GM12878 (cell line): ENCODE measurements around the gene TEC. TPM values are rescaled to one million over a fixed set of nuclear protein-coding genes. Genes with fewer than 3 reads are reported as not detected.

Source experiments
- ATAC-seq: fragments of 200-7000 bp; cut with Tn5 transposase; 3 replicates; pipeline ENCODE4 v1.9.1; 2020; ENCODE audit warnings: mild to moderate bottlenecking, moderate library complexity
- BruUV-seq: library from RNA; stranded (reverse); fragments of 400-500 nt; replicated peaks from 2 replicates; lab custom pipeline; 2021; lab: Mats Ljungman, UMichigan
- CTCF ChIA-PET: fragments of 300-600 bp; sonication (Branson Sonifier 250); formaldehyde crosslinking; extraction: SDS; loops from one replicate; lab custom pipeline; 2021; ENCODE audit warnings: inconsistent platforms; lab: Yijun Ruan, JAX
- POLR2A ChIA-PET: fragments of 350-600 bp; formaldehyde crosslinking; extraction: SDS; loops from one replicate; lab custom pipeline; 2021; ENCODE audit warnings: inconsistent platforms; lab: Charles Lee
- RAD21 ChIA-PET: fragments of 300-600 bp; sonication (Branson Sonifier 250); formaldehyde crosslinking; loops from one replicate; lab custom pipeline; 2023; ENCODE audit warnings: antibody characterized with exemption; ENCODE audit not compliant: unreplicated experiment; lab: Charles Lee
- SMC1A ChIA-PET: fragments of 300-600 bp; sonication (Branson Sonifier 250); formaldehyde crosslinking; loops from one replicate; lab custom pipeline; 2023; ENCODE audit not compliant: unreplicated experiment, uncharacterized antibody; lab: Charles Lee
- DNase-seq: peaks from one replicate; pipeline ENCODE4 v3.0.0-alpha.2; 2011; ENCODE audit warnings: low read depth, low spot score
- FAIRE-seq: peaks from 3 replicates; lab custom pipeline; 2011; peaks lifted over from hg19 to GRCh38; lab: Jason Lieb, UNC
- H2AFZ ChIP-seq: 2 replicates; pipeline ENCODE4 v1.6.0; 2011; ENCODE audit warnings: low read depth, low read length, control low read depth; ENCODE audit not compliant: control insufficient read depth
- H3K27ac ChIP-seq: 2 replicates; pipeline ENCODE4 v1.5.1; 2011; ENCODE audit warnings: control low read depth; ENCODE audit not compliant: control insufficient read depth, insufficient read depth
- H3K27me3 ChIP-seq, 2 experiments: replicated peaks in 1 of 2; 2 replicates each; pipeline versions ENCODE4 v1.6.0 to v1.6.1; 2011; ENCODE audit warnings: low read length in 1 of 2; ENCODE audit not compliant: control insufficient read depth in 2 of 2, insufficient read depth in 2 of 2
- H3K36me3 ChIP-seq, 2 experiments: 2 replicates each; pipeline ENCODE4 v1.5.1; 2011; ENCODE audit warnings: low read length in 1 of 2; ENCODE audit not compliant: control insufficient read depth in 2 of 2, insufficient read depth in 2 of 2
- H3K4me1 ChIP-seq: 2 replicates; pipeline ENCODE4 v1.6.1; 2011; ENCODE audit warnings: mild to moderate bottlenecking, low read length, moderate library complexity, mixed read lengths; ENCODE audit not compliant: control insufficient read depth, insufficient read depth
- H3K4me2 ChIP-seq: 2 replicates; pipeline ENCODE4 v1.6.0; 2011; ENCODE audit warnings: control low read depth; ENCODE audit not compliant: control insufficient read depth, insufficient read depth
- H3K4me3 ChIP-seq: fragments of 200-600 bp; sonication (generic); 2 replicates; pipeline ENCODE4 v1.5.1; 2016
- H3K79me2 ChIP-seq: 2 replicates; pipeline ENCODE4 v1.6.0; 2011; ENCODE audit warnings: low read length; ENCODE audit not compliant: control insufficient read depth, insufficient read depth
- H3K9ac ChIP-seq: 2 replicates; pipeline ENCODE4 v1.8.0; 2011; ENCODE audit warnings: low read length, control low read depth, mixed read lengths; ENCODE audit not compliant: control insufficient read depth, insufficient read depth
- H3K9me3 ChIP-seq: replicated peaks from 3 replicates; pipeline ENCODE4 v1.5.1; 2011; ENCODE audit warnings: mild to moderate bottlenecking, low read length; ENCODE audit not compliant: control insufficient read depth, insufficient read depth
- H4K20me1 ChIP-seq: 2 replicates; pipeline ENCODE4 v1.6.0; 2011; ENCODE audit not compliant: control insufficient read depth, insufficient read depth
- CBX5 ChIP-seq: sonication (generic); IDR thresholded peaks from 2 replicates; pipeline ENCODE4 v1.6.1; 2016; ENCODE audit warnings: low read depth, moderate library complexity, mild to moderate bottlenecking, inconsistent platforms
- GABPA ChIP-seq: IDR thresholded peaks from 2 replicates; pipeline ENCODE4 v1.6.1; 2014; ENCODE audit warnings: antibody characterized with exemption, low read depth, mild to moderate bottlenecking, inconsistent platforms
- NBN ChIP-seq: fragments of 450-650 bp; IDR thresholded peaks from 2 replicates; pipeline ENCODE4 v1.6.1; 2016
- NRF1 ChIP-seq: conservative IDR thresholded peaks from 2 replicates; pipeline ENCODE4 v1.6.1; 2011; ENCODE audit warnings: mild to moderate bottlenecking, low read depth, low read length, improper control_type of control experiment
- PAX5 ChIP-seq: IDR thresholded peaks from 2 replicates; pipeline ENCODE4 v1.6.1; 2011; ENCODE audit warnings: low read depth, low read length, borderline replicate concordance
- POU2F2 ChIP-seq: IDR thresholded peaks from 3 replicates; pipeline ENCODE4 v1.6.1; 2011; ENCODE audit warnings: low read depth, mild to moderate bottlenecking, low read length, borderline replicate concordance
- RFX5 ChIP-seq: IDR thresholded peaks from 2 replicates; pipeline ENCODE4 v1.6.1; 2011; ENCODE audit warnings: low read depth, low read length, improper control_type of control experiment
- SUZ12 ChIP-seq: fragments of 200-600 bp; sonication (generic); IDR thresholded peaks from one replicate; pipeline ENCODE4 v1.6.1; 2018; ENCODE audit warnings: antibody characterized with exemption, mild to moderate bottlenecking; ENCODE audit not compliant: unreplicated experiment
- TCF3 ChIP-seq: IDR thresholded peaks from 2 replicates; pipeline ENCODE4 v1.6.1; 2012; ENCODE audit warnings: low read depth, mild to moderate bottlenecking, low read length, borderline replicate concordance; ENCODE audit not compliant: insufficient read depth
- ZSCAN29 ChIP-seq: fragments of 450-650 bp; IDR thresholded peaks from 2 replicates; pipeline ENCODE4 v1.6.1; 2017; ENCODE audit warnings: mild to moderate bottlenecking, moderate library complexity
- WGBS: methylation state at CpG from one replicate; pipeline ENCODE4 v1.1.6; 2016; ENCODE audit warnings: low lambda C conversion rate; ENCODE audit not compliant: insufficient replicate concordance, insufficient coverage; ENCODE audit errors: missing lambda C conversion rate; 5-methylcytosine and 5-hydroxymethylcytosine counted together
- in situ Hi-C: fragments of 300-500 bp; cut with MboI; formaldehyde crosslinking; loops from 9 replicates; pipeline ENCODE4 v1.14.3; 2018; ENCODE audit warnings: mixed read lengths
- intact Hi-C: fragments of 100-400 bp; cut with micrococcal nuclease; formaldehyde crosslinking; loops from one replicate; pipeline ENCODE4 v1.14.2; 2022; ENCODE audit not compliant: unreplicated experiment
- polyA plus RNA-seq, 11 experiments: library from polyadenylated mRNA; depleted of rRNA in 4 of 11; unstranded in 6 of 11; stranded (reverse) in 5 of 11; fragments of >200 nt; fragmentation: Nextera tagmentation in 4 of 11; fragmentation: Illumina TruSeq in 1 of 11; extraction: Ambion mirVana in 4 of 11; extraction: Trizol in 1 of 11; gene quantifications; 1 replicate in 1 of 11; 2 replicates in 10 of 11; pipeline versions ENCODE4 v1.2.1 to v1.2.3, GENCODE V29; 2011 to 2016; ENCODE audit warnings: inconsistent platforms in 2 of 11, missing spikeins in 2 of 11, low read depth in 1 of 11
- total RNA-seq, 4 experiments: library from RNA; depleted of rRNA in 3 of 4; stranded (reverse); fragments of >200 nt in 3 of 4; fragmentation: Illumina TruSeq in 1 of 4; extraction: Trizol in 1 of 4; gene quantifications; 2 replicates each; pipeline versions ENCODE4 v1.2.1 to v1.2.3, GENCODE V29; 2013 to 2021
- TF ChIP-seq, protein P1 (sequence below): fragments of 450-650 bp; IDR thresholded peaks from 2 replicates; pipeline ENCODE4 v1.6.1; 2017; ENCODE audit warnings: low read depth, mild to moderate bottlenecking, moderate library complexity
- TF ChIP-seq, protein P2 (sequence below): IDR thresholded peaks from 2 replicates; pipeline ENCODE4 v1.6.1; 2011; ENCODE audit warnings: mild to moderate bottlenecking, low read depth, low read length, moderate library complexity; ENCODE audit not compliant: insufficient replicate concordance
- TF ChIP-seq, protein P3 (sequence below): fragments of 150-350 bp; IDR thresholded peaks from 2 replicates; pipeline ENCODE4 v1.6.1; 2014; ENCODE audit warnings: mild to moderate bottlenecking, low read depth, low read length
- TF ChIP-seq, protein P4 (sequence below): fragments of 150-350 bp; IDR thresholded peaks from 2 replicates; pipeline ENCODE4 v1.6.1; 2016; ENCODE audit warnings: low read depth, low read length

The TEC gene
- total and polyA plus RNA-seq, 10 of the 15 experiments (the other 5 are each of a cell fraction or from before 2014, with no cell fraction given): 7.4 to 27.2 (median 17.1) TPM

DNA sequence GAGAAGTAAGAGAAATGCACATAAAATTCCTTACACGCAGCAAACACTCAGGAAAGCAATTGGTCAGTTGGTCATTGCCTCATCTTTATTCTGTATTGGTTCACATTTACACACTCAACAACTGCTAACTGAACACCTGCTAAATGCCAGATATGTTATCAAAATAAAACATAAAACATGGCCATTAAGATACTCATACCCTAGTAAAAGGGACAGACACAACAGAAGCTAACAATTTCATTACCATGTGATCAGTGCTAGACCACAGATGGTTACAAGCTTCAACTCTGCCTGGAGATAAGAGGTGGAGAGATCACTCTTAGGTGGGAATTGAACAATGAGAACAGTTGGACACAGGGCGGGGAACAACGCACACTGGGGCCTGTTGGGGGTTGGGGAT is 26.2 kb downstream of the TEC start (continued):
- TF ChIP-seq SUZ12 (no peak), ZSCAN29 (no peak)
- TF ChIP-seq, all 136 proteins: peak for 0

DNA sequence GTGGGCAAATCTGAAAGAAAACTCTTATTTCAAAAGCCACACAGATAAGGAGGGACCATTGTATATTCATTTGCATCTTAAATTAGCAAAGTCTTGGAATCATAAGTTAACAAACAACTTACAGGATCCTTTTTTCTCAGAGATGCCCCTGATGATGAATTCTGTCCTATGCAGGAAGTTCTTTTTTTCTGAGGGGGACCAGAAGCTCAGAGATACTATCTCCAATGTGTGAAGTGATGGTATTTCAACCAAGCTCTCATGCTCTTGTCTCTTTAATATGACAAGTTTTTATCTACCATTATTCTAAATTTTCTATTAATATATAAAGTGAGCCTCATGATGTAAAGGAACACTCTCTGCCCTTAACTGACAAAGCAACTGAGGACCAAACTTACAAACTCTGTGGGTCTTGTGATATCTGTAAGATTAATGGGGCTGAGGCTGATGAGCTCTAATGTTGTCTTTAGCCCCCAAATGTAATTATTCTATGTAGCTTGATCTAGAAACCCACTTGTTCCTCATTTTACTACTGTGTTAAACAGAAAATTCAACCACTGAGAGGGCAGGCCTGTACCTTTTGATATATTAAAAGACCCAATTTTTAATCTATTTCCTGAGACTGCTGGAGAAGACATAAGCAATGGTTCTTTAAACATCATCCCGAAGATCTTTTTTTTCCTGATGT is 27.0 kb downstream of the TEC start:
- ChIA-PET POLR2A (interaction anchor here (1.1 to 3.7 kb wide), 4 partner anchors 25 to 46 kb away, joined by 3 to 17 read pairs (median 4); no protein-coding TSS in a partner anchor), SMC1A (interaction anchor here (1.2 to 4.6 kb wide), 12 partner anchors 8 to 51 kb away, joined by 3 to 39 read pairs (median 8); no protein-coding TSS in a partner anchor), RAD21 (interaction anchor here (0.9 kb wide), 1 partner anchor 69 kb away, joined by 3 read pairs; no protein-coding TSS in a partner anchor), CTCF (interaction anchor here (0.8 to 1.5 kb wide), 5 partner anchors 9 to 48 kb away, joined by 3 to 5 read pairs (median 4); no protein-coding TSS in a partner anchor)
- no peaks in the 10 kb centered on the region; a peak in 1 of 4 replicates for H3K36me3 ChIP-seq
- H3K9ac ChIP-seq: no peak overlapping the region
- DNase-seq (no peak), ATAC-seq (no peak), FAIRE-seq (no peak)
- peaks cover 94% of the 10 kb centered on the region for H3K79me2 ChIP-seq
- intact Hi-C loops (no loop called here), in situ Hi-C loops (no loop called here)
- WGBS: 57% methylated on average over 1 of the region's 1 CpG
- peaks cover 7% of the 10 kb centered on the region; the same call in 2 of the 3 replicates for H3K9me3 ChIP-seq
- H3K27me3 ChIP-seq: no peaks in the 10 kb centered on the region
- H3K4me1 ChIP-seq: peaks cover 10% of the 10 kb centered on the region
- no peak overlapping the region for H3K27ac ChIP-seq
- H2AFZ ChIP-seq: no peak overlapping the region
- BruUV-seq: no TSS peak
- H3K4me2 ChIP-seq: peak overlapping the region; percentile 17; the same call in 1 of the 2 replicates
- no peak overlapping the region for H3K4me3 ChIP-seq
- H4K20me1 ChIP-seq: no peaks in the 10 kb centered on the region
- TF ChIP-seq RFX5 (no peak), CBX5 (no peak), PAX5 (no peak), GABPA (no peak), NRF1 (no peak), TCF3 (no peak), NBN (no peak), POU2F2 (no peak)
- TF ChIP-seq, protein P1, sequence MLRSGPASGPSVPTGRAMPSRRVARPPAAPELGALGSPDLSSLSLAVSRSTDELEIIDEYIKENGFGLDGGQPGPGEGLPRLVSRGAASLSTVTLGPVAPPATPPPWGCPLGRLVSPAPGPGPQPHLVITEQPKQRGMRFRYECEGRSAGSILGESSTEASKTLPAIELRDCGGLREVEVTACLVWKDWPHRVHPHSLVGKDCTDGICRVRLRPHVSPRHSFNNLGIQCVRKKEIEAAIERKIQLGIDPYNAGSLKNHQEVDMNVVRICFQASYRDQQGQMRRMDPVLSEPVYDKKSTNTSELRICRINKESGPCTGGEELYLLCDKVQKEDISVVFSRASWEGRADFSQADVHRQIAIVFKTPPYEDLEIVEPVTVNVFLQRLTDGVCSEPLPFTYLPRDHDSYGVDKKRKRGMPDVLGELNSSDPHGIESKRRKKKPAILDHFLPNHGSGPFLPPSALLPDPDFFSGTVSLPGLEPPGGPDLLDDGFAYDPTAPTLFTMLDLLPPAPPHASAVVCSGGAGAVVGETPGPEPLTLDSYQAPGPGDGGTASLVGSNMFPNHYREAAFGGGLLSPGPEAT: no peak
- TF ChIP-seq, protein P2, sequence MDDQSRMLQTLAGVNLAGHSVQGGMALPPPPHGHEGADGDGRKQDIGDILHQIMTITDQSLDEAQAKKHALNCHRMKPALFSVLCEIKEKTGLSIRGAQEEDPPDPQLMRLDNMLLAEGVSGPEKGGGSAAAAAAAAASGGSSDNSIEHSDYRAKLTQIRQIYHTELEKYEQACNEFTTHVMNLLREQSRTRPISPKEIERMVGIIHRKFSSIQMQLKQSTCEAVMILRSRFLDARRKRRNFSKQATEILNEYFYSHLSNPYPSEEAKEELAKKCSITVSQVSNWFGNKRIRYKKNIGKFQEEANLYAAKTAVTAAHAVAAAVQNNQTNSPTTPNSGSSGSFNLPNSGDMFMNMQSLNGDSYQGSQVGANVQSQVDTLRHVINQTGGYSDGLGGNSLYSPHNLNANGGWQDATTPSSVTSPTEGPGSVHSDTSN: no peak
- TF ChIP-seq, protein P3, sequence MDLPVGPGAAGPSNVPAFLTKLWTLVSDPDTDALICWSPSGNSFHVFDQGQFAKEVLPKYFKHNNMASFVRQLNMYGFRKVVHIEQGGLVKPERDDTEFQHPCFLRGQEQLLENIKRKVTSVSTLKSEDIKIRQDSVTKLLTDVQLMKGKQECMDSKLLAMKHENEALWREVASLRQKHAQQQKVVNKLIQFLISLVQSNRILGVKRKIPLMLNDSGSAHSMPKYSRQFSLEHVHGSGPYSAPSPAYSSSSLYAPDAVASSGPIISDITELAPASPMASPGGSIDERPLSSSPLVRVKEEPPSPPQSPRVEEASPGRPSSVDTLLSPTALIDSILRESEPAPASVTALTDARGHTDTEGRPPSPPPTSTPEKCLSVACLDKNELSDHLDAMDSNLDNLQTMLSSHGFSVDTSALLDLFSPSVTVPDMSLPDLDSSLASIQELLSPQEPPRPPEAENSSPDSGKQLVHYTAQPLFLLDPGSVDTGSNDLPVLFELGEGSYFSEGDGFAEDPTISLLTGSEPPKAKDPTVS: no peak
- TF ChIP-seq, protein P4, sequence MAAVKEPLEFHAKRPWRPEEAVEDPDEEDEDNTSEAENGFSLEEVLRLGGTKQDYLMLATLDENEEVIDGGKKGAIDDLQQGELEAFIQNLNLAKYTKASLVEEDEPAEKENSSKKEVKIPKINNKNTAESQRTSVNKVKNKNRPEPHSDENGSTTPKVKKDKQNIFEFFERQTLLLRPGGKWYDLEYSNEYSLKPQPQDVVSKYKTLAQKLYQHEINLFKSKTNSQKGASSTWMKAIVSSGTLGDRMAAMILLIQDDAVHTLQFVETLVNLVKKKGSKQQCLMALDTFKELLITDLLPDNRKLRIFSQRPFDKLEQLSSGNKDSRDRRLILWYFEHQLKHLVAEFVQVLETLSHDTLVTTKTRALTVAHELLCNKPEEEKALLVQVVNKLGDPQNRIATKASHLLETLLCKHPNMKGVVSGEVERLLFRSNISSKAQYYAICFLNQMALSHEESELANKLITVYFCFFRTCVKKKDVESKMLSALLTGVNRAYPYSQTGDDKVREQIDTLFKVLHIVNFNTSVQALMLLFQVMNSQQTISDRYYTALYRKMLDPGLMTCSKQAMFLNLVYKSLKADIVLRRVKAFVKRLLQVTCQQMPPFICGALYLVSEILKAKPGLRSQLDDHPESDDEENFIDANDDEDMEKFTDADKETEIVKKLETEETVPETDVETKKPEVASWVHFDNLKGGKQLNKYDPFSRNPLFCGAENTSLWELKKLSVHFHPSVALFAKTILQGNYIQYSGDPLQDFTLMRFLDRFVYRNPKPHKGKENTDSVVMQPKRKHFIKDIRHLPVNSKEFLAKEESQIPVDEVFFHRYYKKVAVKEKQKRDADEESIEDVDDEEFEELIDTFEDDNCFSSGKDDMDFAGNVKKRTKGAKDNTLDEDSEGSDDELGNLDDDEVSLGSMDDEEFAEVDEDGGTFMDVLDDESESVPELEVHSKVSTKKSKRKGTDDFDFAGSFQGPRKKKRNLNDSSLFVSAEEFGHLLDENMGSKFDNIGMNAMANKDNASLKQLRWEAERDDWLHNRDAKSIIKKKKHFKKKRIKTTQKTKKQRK: no peak
